ENCODE results near the gene N4BP2L2. TPM values are rescaled to one million over a fixed set of nuclear protein-coding genes. Genes with fewer than 3 reads are reported as not detected.
"Not testable (repeated sequence)": the region's sequence is repeated elsewhere in the genome, so short reads cannot be mapped to it uniquely, and the experiment has no call there.

N4BP2L2 gene
- total and polyA plus RNA-seq, 9 of the 15 experiments (the other 6 are each of a cell fraction or from before 2014, with no cell fraction given) = 33.9 to 76.4 (median 48.7) TPM

DNA sequence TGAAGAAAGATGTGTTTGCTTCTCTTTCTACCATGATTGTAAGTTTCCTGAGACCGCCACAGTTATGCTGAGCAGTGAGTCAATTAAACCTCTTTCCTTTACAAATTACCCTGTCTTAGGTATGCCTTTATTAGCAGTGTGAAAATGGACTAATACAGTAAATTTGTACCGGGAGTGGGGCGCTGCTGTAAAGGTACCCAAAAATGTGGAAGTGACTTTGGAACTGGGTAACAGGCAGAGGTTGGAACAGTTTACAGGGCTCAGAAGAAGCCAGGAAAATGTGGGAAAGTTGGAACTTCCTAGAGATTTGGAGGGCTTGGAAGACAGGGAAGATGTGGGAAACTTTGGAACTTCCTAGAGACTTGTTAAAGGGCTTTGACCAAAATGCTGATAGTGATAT lies 38.4 kb upstream of the N4BP2L2 start:
- in situ Hi-C loops (cut with MboI) = no loop called here
- CTCF ChIA-PET (ENCODE audit: low intra/inter-chr PET ratio) = no interaction called here

DNA sequence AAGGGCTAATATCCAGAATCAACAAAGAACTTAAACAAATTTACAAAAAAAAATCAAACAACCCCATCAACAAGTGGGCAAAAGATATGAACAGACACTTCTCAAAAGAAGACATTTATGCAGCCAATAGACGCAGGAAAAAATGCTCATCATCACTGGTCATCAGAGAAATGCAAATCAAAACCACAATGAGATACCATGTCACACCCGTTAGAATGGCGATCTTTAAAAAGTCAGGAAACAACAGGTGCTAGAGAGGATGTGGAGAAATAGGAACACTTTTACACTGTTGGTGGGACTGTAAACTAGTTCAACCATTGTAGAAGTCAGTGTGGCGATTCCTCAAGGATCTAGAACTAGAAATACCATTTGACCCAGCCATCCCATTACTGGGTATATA lies 37.1 kb upstream of the N4BP2L2 start:
- POLR2A ChIA-PET = interaction anchor here (0.6 kb wide), 1 partner anchor 11 kb away, joined by 3 read pairs; the partner anchor contains the start of gene PDS5B
- H2AFZ ChIP-seq (ENCODE audit: low read depth, low read length); H3K9ac ChIP-seq (ENCODE audit: insufficient read depth in 1 of 2, low read depth in 2 of 2, low read length in 2 of 2); DNase-seq (ENCODE audit: extremely low read depth in 1 of 4, low spot score in 3 of 4); H3K9me3 ChIP-seq (replicated peaks; ENCODE audit: control insufficient read depth, insufficient read depth, low read depth, low read length); ATAC-seq; BruUV-seq (replicated peaks); H3K9me1 ChIP-seq (ENCODE audit: control insufficient read depth, insufficient read depth, low read length); H4K20me1 ChIP-seq (replicated peaks; ENCODE audit: control insufficient read depth, insufficient read depth, low read length); H3K79me2 ChIP-seq (ENCODE audit: control insufficient read depth, insufficient read depth, low read length); H3K36me3 ChIP-seq (ENCODE audit: control insufficient read depth, insufficient read depth, low read length); H3K4me1 ChIP-seq (replicated peaks in 1 of 2; ENCODE audit: control insufficient read depth in 2 of 2, insufficient read depth in 2 of 2, low read length in 2 of 2); CTCF ChIA-PET (ENCODE audit: low intra/inter-chr PET ratio); H3K4me3 ChIP-seq; H3K4me2 ChIP-seq (ENCODE audit: insufficient read depth, low read length); H3K27ac ChIP-seq (ENCODE audit: extremely low read depth, low read depth, low read length); intact Hi-C loops (cut with micrococcal nuclease); FAIRE-seq; in situ Hi-C loops (cut with MboI); H3K27me3 ChIP-seq (ENCODE audit: control insufficient read depth in 2 of 2, insufficient read depth in 2 of 2, low read length in 2 of 2): not testable (repeated sequence)
- 45% methylated on average over 3 of the region's 4 CpGs for WGBS (ENCODE audit: insufficient coverage, low coverage, missing lambda C conversion rate)

More for the DNA sequence above, 38.4 kb upstream of the N4BP2L2 start:
- H3K79me2 ChIP-seq (ENCODE audit: control insufficient read depth, insufficient read depth, low read length) = no peaks in the 10 kb centered on the region
- TF ChIP-seq, protein P1, sequence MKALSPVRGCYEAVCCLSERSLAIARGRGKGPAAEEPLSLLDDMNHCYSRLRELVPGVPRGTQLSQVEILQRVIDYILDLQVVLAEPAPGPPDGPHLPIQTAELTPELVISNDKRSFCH (CRISPR knock-in tag; IDR thresholded peaks at IDR 0.05) = no peak
- TF ChIP-seq, protein P1 (tag; IDR thresholded peaks at IDR 0.05) = no peak
- peak; percentile 88 for TF ChIP-seq ZNF707 (CRISPR knock-in tag; conservative IDR thresholded peaks at IDR 0.05)
- no peak for ATAC-seq
- H3K4me2 ChIP-seq (ENCODE audit: insufficient read depth, low read length) = no peak overlapping the region
- no peak overlapping the region for H3K4me3 ChIP-seq
- no peak overlapping the region for H3K9ac ChIP-seq (ENCODE audit: insufficient read depth in 1 of 2, low read depth in 2 of 2, low read length in 2 of 2)
- no peak overlapping the region for H3K27ac ChIP-seq (ENCODE audit: extremely low read depth, low read depth, low read length)
- no peaks in the 10 kb centered on the region; the same call in 1 of the 2 replicates for H3K9me3 ChIP-seq (replicated peaks; ENCODE audit: control insufficient read depth, insufficient read depth, low read depth, low read length)
- 51% methylated on average over 3 of the region's 3 CpGs for WGBS (ENCODE audit: insufficient coverage, low coverage, missing lambda C conversion rate)
- H2AFZ ChIP-seq (ENCODE audit: low read depth, low read length) = no peak overlapping the region
- H4K20me1 ChIP-seq (replicated peaks; ENCODE audit: control insufficient read depth, insufficient read depth, low read length) = no peaks in the 10 kb centered on the region
- H3K4me1 ChIP-seq (replicated peaks in 1 of 2; ENCODE audit: control insufficient read depth in 2 of 2, insufficient read depth in 2 of 2, low read length in 2 of 2) = no peaks in the 10 kb centered on the region
- intact Hi-C loops (cut with micrococcal nuclease) = no loop called here
- no peak for FAIRE-seq
- H3K27me3 ChIP-seq (ENCODE audit: control insufficient read depth in 2 of 2, insufficient read depth in 2 of 2, low read length in 2 of 2) = no peaks in the 10 kb centered on the region
- POLR2A ChIA-PET = no interaction called here
- H3K36me3 ChIP-seq (ENCODE audit: control insufficient read depth, insufficient read depth, low read length) = no peaks in the 10 kb centered on the region
- no peaks in the 10 kb centered on the region for H3K9me1 ChIP-seq (ENCODE audit: control insufficient read depth, insufficient read depth, low read length)
- DNase-seq (ENCODE audit: extremely low read depth in 1 of 4, low spot score in 3 of 4) = no peak
- BruUV-seq (replicated peaks) = no TSS peak

DNA sequence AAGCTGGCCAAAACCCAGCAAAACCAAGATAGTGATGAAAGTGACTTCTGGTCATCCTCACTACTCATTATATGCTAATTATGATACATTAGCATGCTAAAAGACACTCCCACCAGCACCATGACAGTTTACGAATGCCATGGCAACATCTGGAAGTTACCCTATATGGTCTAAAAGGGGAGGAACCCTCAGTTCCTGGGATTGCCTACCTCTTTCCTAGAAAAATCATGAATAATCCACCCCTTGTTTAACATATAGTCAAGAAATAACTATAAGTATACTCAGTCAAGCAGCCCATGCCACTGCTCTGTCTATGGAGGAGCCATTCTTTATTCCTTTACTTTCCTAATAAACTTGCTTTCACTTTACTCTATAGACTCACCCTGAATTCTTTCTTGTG lies 22.2 kb upstream of the N4BP2L2 start:
- H3K4me2 ChIP-seq (ENCODE audit: insufficient read depth, low read length); ATAC-seq; H3K36me3 ChIP-seq (ENCODE audit: control insufficient read depth, insufficient read depth, low read length); DNase-seq (ENCODE audit: extremely low read depth in 1 of 4, low spot score in 3 of 4); intact Hi-C loops (cut with micrococcal nuclease); H3K9me1 ChIP-seq (ENCODE audit: control insufficient read depth, insufficient read depth, low read length); H3K4me1 ChIP-seq (replicated peaks in 1 of 2; ENCODE audit: control insufficient read depth in 2 of 2, insufficient read depth in 2 of 2, low read length in 2 of 2); H2AFZ ChIP-seq (ENCODE audit: low read depth, low read length); H3K9me3 ChIP-seq (replicated peaks; ENCODE audit: control insufficient read depth, insufficient read depth, low read depth, low read length); FAIRE-seq; H3K4me3 ChIP-seq; H3K27me3 ChIP-seq (ENCODE audit: control insufficient read depth in 2 of 2, insufficient read depth in 2 of 2, low read length in 2 of 2); H4K20me1 ChIP-seq (replicated peaks; ENCODE audit: control insufficient read depth, insufficient read depth, low read length); BruUV-seq (replicated peaks); H3K27ac ChIP-seq (ENCODE audit: extremely low read depth, low read depth, low read length); H3K79me2 ChIP-seq (ENCODE audit: control insufficient read depth, insufficient read depth, low read length); CTCF ChIA-PET (ENCODE audit: low intra/inter-chr PET ratio); H3K9ac ChIP-seq (ENCODE audit: insufficient read depth in 1 of 2, low read depth in 2 of 2, low read length in 2 of 2): not testable (repeated sequence)
- 67% methylated on average over 1 of the region's 1 CpG for WGBS (ENCODE audit: insufficient coverage, low coverage, missing lambda C conversion rate)
- POLR2A ChIA-PET = interaction anchor here (1.0 kb wide), 1 partner anchor 23 kb away, joined by 4 read pairs; no protein-coding TSS in a partner anchor
- in situ Hi-C loops (cut with MboI) = loop anchor here (10.0 kb wide), 1 partner anchor 526 kb away; the partner anchor contains the start of gene FRY
